SJCRH30 (cell line): Measurements from ENCODE around the gene RNF6. TPM values are rescaled to one million over a fixed set of nuclear protein-coding genes. Genes with fewer than 3 reads are reported as not detected.

Experiments used
- DNase-seq, 2 experiments: peaks; one replicate each; pipeline ENCODE4 v3.0.0-alpha.2; 2015 to 2020
- H3K27ac ChIP-seq: fragments of 250-450 bp; sonication (Bioruptor Pico); 2 replicates; pipeline ENCODE4 v1.5.1; 2020; ENCODE audit warnings: mild to moderate bottlenecking, moderate library complexity
- H3K27me3 ChIP-seq: fragments of 250-450 bp; sonication (Bioruptor Pico); 2 replicates; pipeline ENCODE4 v1.5.1; 2020; ENCODE audit warnings: mild to moderate bottlenecking, moderate library complexity
- H3K36me3 ChIP-seq: fragments of 250-450 bp; sonication (Bioruptor Pico); 2 replicates; pipeline ENCODE4 v1.5.1; 2020; ENCODE audit warnings: mild to moderate bottlenecking, moderate library complexity
- H3K4me1 ChIP-seq: fragments of 250-450 bp; sonication (Bioruptor Pico); 2 replicates; pipeline ENCODE4 v1.5.1; 2020; ENCODE audit warnings: mild to moderate bottlenecking, moderate library complexity
- H3K4me3 ChIP-seq: fragments of 250-450 bp; sonication (Bioruptor Pico); 2 replicates; pipeline ENCODE4 v1.5.1; 2020; ENCODE audit warnings: mild to moderate bottlenecking, moderate library complexity
- H3K9me3 ChIP-seq: fragments of 250-450 bp; sonication (Bioruptor Pico); replicated peaks from 2 replicates; pipeline ENCODE4 v1.5.1; 2020; ENCODE audit warnings: mild to moderate bottlenecking, moderate library complexity
- total RNA-seq: library from RNA; depleted of rRNA; stranded (reverse); fragments of >200 nt; shearing (Covaris generic); gene quantifications from 2 replicates; pipeline ENCODE4 v1.2.3, GENCODE V29; 2014

Gene RNF6
- total RNA-seq, 1 experiment from 2014 or later: 41.6 TPM

DNA sequence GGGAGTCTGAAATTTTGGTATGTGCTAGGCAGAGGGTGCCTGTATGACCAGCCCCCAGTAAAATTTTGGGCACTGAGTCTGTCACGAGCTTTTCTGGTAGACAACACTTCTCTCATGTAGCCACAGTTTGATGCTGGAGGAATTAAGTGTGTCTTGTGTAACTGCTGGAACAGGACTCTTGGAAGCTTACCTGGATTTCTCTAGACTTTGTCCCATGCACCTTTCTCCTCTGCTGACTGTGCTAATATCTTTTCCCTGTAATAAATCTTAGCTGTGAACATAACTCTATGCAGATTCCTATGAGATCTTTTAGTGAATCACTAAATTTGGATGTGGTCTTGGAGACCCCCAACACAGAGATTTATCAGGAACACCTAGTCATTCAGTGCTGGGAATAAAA, 13.8 kb downstream of the RNF6 start:
- peaks cover 35% of the 10 kb centered on the region for H3K36me3 ChIP-seq
- H3K27me3 ChIP-seq: no peaks in the 10 kb centered on the region
- no peak overlapping the region for H3K27ac ChIP-seq
- no peak for DNase-seq
- H3K4me1 ChIP-seq: no peaks in the 10 kb centered on the region
- no peak overlapping the region for H3K4me3 ChIP-seq
- H3K9me3 ChIP-seq: no peaks in the 10 kb centered on the region

DNA sequence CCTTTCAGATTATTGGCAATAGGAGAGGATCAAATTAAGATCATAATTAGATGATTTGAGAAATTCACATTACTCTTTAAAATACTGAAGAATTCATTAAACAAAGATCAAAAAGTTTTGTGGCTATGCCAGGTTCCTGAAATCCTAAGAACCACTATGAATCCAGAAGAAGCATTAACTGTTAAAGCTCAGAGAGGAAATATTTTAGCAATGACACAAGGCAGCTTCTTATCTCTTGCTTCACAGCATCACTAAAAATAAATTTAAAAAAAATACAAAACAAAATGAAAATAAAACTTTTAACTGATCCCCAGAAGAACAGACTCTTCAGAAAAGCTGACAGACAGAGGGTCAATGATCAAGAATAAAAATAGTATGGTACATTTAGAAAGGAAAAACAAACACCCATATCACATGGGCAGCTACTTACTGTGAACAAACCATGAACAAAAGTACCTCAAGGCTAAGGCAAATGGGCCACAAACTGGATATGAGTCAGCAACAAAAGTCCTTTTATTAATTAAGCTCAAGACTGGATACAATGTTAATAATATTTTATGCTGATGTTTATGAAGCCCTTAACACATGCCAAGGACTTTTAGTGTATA, 19.6 kb downstream of the RNF6 start:
- Histone ChIP-seq H3K27ac (no peak overlapping the region), H3K4me1 (no peaks in the 10 kb centered on the region), H3K9me3 (no peaks in the 10 kb centered on the region), H3K4me3 (no peak overlapping the region), H3K27me3 (no peaks in the 10 kb centered on the region), H3K36me3 (no peaks in the 10 kb centered on the region)
- no peak for DNase-seq

DNA sequence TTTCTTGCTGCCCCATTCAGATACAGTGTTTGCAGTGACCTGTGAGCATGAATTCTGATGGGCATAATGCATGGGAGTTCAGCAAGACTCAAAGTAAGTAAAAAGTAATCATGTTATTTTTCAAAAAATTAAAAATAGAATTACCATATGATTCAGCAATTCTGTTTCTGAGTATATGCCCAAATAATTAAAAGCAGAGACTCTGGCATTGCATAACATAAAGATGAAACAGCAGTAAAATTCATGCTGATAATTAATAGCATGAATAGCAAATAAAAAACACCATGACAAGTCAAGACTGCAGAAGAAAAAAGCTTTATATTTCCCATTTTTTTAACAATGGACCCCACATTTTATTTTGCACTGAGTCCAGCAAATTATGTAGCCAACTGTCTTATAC, 21.3 kb downstream of the RNF6 start:
- Histone ChIP-seq H3K4me3 (no peak overlapping the region), H3K27me3 (no peaks in the 10 kb centered on the region), H3K27ac (no peak overlapping the region), H3K36me3 (no peaks in the 10 kb centered on the region), H3K4me1 (no peaks in the 10 kb centered on the region), H3K9me3 (no peaks in the 10 kb centered on the region)
- DNase-seq: no peak

DNA sequence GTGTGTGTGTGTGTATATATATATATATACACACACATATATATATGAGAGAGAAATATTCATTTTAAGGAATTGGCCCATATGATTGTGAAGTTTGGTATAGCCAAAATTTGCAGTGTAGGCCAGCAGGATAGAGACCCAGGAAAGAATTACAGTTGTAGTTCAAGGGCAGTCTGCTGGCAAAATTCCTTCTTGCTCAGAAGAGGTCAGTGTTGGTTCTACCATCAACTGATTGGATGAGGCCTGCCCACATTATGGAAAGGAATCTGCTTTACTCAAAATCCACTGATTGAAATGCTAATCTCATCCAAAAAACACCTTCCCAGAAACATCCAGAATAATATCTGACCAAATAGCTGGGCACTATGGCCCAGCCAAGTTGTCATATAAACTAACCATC, 24.0 kb downstream of the RNF6 start:
- Histone ChIP-seq H3K4me3 (no peak overlapping the region), H3K9me3 (no peaks in the 10 kb centered on the region), H3K4me1 (no peaks in the 10 kb centered on the region), H3K36me3 (no peaks in the 10 kb centered on the region), H3K27ac (no peak overlapping the region), H3K27me3 (no peaks in the 10 kb centered on the region)
- DNase-seq: peak in 1 of 2 experiments; percentile 19

DNA sequence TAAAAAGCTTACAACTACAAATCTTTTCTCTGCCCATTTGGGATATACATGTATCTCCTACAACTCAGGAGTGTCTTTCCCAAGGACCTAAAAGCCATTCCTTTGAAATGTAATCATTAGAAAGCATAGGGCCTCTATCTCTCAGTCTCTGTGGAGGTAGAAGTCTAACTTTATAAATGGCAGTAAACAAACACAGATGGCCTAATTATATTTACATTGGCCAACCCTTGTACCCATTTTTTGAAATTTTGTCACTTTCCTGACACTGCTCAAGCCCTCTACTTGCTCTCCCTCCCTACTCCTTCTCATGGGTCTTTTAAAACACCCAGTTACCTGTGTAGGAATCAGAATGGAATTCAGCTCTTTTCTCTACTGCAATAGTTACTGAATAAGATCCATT, 24.8 kb downstream of the RNF6 start:
- H3K27ac ChIP-seq: no peak overlapping the region
- H3K4me1 ChIP-seq: no peaks in the 10 kb centered on the region
- H3K27me3 ChIP-seq: no peaks in the 10 kb centered on the region
- H3K4me3 ChIP-seq: no peak overlapping the region
- no peaks in the 10 kb centered on the region for H3K36me3 ChIP-seq
- no peaks in the 10 kb centered on the region for H3K9me3 ChIP-seq
- DNase-seq: no peak

DNA sequence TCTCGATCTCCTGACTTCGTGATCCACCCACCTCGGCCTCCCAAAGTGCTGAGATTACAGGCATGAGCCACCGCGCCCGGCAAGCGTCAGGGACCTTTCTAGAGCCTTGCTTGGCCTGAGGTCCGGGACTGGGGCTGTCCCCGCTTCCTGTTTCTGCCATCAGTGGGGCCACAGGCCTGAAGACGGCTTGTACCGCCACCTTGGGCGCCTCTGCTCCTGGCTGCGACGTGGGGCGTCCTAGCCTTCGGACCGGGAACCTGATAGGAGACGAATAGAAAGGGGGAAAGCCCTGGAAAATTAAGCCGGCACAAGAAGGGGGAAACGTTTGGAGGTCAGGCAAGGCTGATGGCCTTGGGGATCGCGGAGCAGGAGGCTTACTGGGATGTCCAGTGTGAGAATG, 35.1 kb downstream of the RNF6 start:
- no peak for DNase-seq
- no peaks in the 10 kb centered on the region for H3K36me3 ChIP-seq
- H3K27me3 ChIP-seq: no peaks in the 10 kb centered on the region
- no peaks in the 10 kb centered on the region for H3K9me3 ChIP-seq
- H3K27ac ChIP-seq: no peak overlapping the region
- peaks cover 7% of the 10 kb centered on the region; the same call in 1 of the 2 replicates for H3K4me1 ChIP-seq
- H3K4me3 ChIP-seq: peak overlapping the region; percentile 60

DNA sequence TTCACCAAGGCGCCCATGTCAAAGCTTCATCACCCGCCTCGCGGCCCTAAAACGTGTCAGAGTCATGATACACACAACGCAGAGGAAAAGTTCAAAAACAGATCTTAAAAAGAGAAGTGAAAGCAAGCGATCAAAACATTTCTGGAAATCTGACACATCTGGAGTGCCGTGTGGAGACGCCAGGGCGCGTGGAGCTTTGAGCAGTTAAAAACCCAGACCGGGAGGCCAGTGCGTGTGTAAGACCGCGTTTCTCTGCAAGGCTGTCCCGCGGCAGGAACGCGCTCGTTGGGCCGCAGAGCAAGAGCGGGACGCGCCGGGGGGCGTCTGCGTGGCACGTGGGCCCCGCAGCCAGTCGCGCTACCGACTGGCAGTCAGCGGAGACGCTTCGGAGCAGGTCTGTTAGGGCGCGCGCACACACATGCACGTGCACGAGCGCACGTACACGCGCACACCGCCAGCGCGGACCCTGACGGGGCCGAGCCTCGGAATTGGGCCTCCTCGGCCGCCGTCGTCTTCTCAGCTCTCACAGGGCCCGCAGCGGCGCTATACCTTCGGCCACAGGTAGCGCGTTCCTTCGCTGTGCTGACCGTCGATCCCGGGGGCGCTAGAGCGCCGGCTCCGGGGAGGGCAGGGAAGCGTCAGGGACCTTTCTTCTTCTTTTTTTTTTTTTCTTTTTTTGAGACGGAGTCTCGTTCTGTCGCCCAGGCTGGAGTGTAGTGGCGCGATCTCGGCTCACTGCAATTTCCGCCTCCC, 35.8 kb downstream of the RNF6 start:
- no peaks in the 10 kb centered on the region for H3K27me3 ChIP-seq
- H3K4me1 ChIP-seq: peaks cover 7% of the 10 kb centered on the region; the same call in 1 of the 2 replicates
- no peak overlapping the region; the same call in 1 of the 2 replicates for H3K27ac ChIP-seq
- peak; percentile 80 to 89 for DNase-seq
- peak overlapping the region; percentile 60 for H3K4me3 ChIP-seq
- no peaks in the 10 kb centered on the region for H3K9me3 ChIP-seq
- H3K36me3 ChIP-seq: no peaks in the 10 kb centered on the region

DNA sequence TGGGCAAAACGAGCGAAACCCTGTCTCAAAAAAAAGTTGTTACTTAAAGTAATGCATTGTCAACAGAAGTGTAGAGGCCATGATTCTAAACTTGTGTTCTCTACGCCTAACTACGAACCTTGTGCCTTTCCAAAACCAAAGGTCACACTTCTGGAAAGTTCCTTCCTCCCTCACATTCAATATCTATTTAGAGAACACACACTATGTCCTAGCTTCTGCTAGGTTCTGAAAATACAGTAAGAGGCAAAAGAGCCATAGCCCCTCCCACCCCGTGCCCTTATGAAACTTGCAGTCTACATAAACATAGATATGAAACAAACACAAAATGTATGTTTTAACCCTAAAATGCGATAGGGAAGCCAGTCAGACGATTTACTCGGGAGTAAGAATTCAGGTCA, 36.4 kb downstream of the RNF6 start:
- DNase-seq: no peak
- Histone ChIP-seq H3K4me1 (peaks cover 7% of the 10 kb centered on the region; the same call in 1 of the 2 replicates), H3K9me3 (no peaks in the 10 kb centered on the region), H3K36me3 (no peaks in the 10 kb centered on the region), H3K27ac (no peak overlapping the region), H3K4me3 (peak overlapping the region; percentile 60), H3K27me3 (no peaks in the 10 kb centered on the region)

DNA sequence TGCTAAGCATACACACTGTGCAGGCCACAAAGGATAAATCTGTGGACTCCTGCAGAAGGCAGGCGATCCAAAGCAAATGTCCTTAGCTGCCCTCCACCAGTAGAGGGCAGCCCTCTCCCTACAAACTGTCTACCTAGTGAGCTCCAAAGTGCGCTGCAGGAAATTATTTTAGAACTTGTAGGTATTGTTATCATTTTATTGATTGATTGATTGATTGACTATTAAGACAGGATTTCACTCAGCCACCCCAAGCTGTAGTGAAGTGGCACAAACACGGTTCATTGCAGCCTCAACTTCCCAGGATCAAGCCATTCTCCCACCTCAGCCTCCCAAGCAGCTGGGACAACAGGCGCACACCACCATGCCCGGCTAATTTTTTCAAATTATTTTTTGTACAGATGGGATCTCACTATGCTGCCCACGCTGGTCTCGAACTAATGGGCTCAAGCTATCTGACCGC, 37.3 kb downstream of the RNF6 start:
- no peaks in the 10 kb centered on the region for H3K36me3 ChIP-seq
- H3K27me3 ChIP-seq: no peaks in the 10 kb centered on the region
- H3K4me3 ChIP-seq: no peak overlapping the region
- no peaks in the 10 kb centered on the region for H3K9me3 ChIP-seq
- no peak overlapping the region for H3K27ac ChIP-seq
- H3K4me1 ChIP-seq: peaks cover 7% of the 10 kb centered on the region; the same call in 1 of the 2 replicates
- DNase-seq: peak; percentile 62 to 86

DNA sequence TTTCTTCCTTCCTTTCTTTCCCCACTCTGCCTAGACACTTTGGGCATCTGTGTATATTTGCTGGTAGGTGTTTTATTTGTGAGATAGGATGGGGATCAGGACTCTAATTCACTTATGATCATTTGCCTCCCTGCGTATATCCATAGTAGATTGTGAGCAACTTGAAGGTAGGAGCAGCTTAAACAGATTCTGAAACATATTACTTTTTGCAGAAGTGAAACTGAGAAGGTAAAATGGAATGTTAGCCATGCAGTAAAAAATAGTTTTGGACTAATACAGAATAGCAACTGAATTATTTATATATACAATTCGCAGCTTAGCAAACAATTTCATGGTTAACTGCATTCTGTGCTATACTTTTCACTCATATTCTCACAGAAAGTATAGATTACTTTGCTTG, 38.7 kb downstream of the RNF6 start:
- Histone ChIP-seq H3K27me3 (no peaks in the 10 kb centered on the region), H3K27ac (no peak overlapping the region), H3K4me1 (peaks cover 7% of the 10 kb centered on the region; the same call in 1 of the 2 replicates), H3K9me3 (no peaks in the 10 kb centered on the region), H3K36me3 (no peaks in the 10 kb centered on the region), H3K4me3 (no peak overlapping the region)
- no peak for DNase-seq

DNA sequence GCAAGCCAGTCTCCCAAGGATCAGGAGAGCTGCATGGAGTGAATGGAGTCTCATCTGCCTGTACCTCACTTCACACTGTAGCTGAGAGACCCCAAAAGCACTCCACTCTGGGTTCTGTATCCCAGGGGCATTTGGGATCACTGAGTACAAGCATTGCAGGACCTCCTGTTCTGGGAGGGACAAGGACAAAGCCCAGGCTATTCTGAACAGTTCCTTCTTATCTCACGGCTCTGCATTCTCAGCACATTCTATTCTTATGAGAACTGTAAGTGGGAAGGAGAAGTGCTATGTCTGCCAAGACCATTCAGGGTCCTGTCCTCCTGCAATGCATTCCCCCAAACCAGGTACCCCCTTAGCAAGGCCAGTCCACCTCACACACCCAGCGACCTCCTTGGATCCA, 42.8 kb downstream of the RNF6 start:
- DNase-seq: no peak
- no peaks in the 10 kb centered on the region for H3K27me3 ChIP-seq

DNA sequence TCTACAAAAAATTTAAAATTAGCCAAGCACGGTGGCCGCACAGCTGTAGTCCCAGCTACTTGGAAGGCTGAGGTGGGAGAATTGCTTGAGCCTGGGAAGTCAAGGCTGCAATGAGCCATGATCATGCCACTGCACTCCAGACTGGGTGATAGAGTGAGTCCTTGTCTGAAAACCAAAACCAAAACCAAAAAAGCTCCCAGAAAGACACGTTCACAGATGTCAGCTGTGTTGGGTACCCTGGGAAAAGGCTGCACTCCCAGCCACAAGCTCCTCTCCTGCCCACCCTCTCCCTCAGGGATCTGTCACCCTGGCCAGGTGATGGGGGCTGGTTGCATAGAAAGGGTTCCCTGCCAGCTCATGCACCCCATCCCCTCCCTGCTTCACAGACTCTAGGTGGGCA, 53.3 kb downstream of the RNF6 start:
- no peaks in the 10 kb centered on the region for H3K9me3 ChIP-seq
- no peaks in the 10 kb centered on the region for H3K4me1 ChIP-seq
- no peaks in the 10 kb centered on the region for H3K36me3 ChIP-seq
- no peak overlapping the region for H3K27ac ChIP-seq
- no peak for DNase-seq
- no peak overlapping the region for H3K4me3 ChIP-seq
- H3K27me3 ChIP-seq: no peaks in the 10 kb centered on the region

More for the DNA sequence above, 42.8 kb downstream of the RNF6 start:
- H3K4me3 ChIP-seq: no peak overlapping the region
- no peaks in the 10 kb centered on the region for H3K4me1 ChIP-seq
- no peak overlapping the region for H3K27ac ChIP-seq
- no peaks in the 10 kb centered on the region for H3K36me3 ChIP-seq
- no peaks in the 10 kb centered on the region for H3K9me3 ChIP-seq

DNA sequence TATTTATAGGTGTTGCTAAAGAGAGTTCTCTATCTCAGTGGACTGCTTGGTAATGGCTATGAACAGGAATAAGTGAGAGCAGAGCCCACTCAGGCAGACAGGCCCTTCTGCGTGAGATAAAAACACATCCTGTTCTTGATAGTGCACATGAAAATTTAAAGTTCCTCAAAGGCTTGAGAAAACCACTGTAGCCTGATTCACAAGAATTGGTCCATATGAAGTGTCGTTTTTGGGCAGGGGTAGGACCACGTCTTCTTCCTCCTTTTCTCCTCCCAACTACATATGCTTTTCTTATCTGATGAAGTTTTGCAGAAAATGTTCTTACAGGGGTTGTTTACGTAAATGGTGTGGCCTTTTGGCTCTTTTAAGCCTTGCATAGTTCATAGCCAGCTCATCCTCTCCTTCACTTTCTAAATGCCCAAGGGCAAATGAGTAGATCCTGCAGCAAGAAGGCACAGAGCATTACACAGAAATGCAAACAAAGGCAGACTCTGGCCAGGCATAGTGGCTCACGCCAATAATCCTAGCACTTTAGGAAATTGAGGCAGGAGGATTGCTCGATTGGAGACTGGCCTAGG, 53.8 kb downstream of the RNF6 start:
- Histone ChIP-seq H3K4me1 (no peaks in the 10 kb centered on the region), H3K9me3 (no peaks in the 10 kb centered on the region), H3K36me3 (no peaks in the 10 kb centered on the region), H3K27me3 (no peaks in the 10 kb centered on the region), H3K4me3 (no peak overlapping the region), H3K27ac (no peak overlapping the region)
- no peak for DNase-seq

DNA sequence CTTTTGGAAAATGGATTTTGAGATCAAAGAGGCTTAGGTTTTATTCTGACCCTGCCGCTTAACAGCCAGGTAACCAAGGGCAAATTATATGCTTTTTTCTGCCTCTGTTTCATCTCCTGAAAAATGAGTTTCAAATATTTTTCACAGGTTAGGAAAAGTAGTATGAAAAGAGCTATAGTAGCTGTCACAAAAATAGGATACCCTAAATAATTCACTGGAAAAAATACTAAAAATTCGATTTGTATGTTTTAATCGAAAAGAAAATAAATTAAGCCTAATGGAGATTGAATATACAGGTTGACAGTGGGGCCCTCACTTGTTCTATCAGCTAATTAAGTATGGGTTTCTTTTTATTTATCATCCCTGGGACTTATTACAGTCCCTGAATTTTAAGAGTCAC, 58.3 kb downstream of the RNF6 start:
- no peak for DNase-seq

More for the DNA sequence above, 58.3 kb downstream of the RNF6 start:
- Histone ChIP-seq H3K4me3 (no peak overlapping the region), H3K4me1 (no peaks in the 10 kb centered on the region), H3K36me3 (no peaks in the 10 kb centered on the region), H3K27ac (no peak overlapping the region), H3K9me3 (no peaks in the 10 kb centered on the region), H3K27me3 (no peaks in the 10 kb centered on the region)
